GM19240 (cell line): Measurements from ENCODE around the gene ZFP28.

Experiments used
- DNase-seq: peaks from one replicate; pipeline ENCODE4 v3.0.0; 2011; ENCODE audit warnings: low spot score; ENCODE audit not compliant: insufficient read length

The ZFP28 gene

GRCh38 chr19:56595548-56595899, 56.8 kb downstream of the ZFP28 start:
- DNase-seq, result no peak

DNA sequence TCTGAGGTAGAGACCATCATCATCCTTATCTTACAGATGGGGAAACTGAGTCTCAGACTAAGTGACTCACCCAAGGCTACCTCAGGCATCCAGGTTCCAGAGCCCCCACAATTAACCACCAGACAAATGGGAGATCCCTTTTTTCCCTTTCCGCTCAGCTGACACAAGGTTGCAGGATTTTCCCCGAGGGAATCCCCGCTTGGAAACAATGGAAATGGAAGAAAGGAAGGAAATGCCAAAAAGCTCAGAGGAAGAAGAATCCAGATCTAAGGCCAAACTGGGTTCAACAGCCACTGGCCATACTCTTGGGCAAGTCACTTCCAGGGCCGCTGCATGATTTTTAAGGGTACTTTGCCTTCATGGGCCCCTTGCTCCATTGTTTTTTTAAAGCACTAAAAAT, 57.9 kb downstream of the ZFP28 start:
- DNase-seq, result no peak

GRCh38 chr19:56597696-56598095, 58.9 kb downstream of the ZFP28 start:
- no peak for DNase-seq

- DNase-seq, result no peak
Measured at GRCh38 chr19:56601375-56601774, 62.6 kb downstream of the ZFP28 start.

DNA sequence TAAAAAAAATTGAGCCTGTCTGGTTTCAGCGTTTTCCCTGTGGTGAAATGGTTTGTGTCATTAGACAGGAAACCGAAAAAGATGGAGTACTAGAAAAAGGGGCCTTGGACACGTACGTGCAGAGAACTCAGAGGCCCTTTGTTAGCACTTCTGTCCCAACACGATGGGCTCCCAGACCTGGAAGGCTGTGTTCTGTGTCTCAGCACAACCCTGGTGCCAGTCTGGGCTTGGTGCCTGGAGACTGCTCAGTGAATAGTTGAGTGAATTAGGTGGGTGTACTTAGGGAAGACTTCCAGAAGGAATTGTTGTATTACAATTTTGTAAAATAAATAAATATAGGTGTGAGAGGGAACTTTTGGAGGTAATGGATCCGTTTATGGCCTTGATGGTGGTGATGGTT, 65.1 kb downstream of the ZFP28 start:
- DNase-seq, result no peak
